ENCODE measurements around the gene HIPK2. TPM values are rescaled to one million over a fixed set of nuclear protein-coding genes. Genes with fewer than 3 reads are reported as not detected.

HIPK2 gene
- polyA plus RNA-seq, 1 donor (not counting 4 experiments of a cell fraction or from before 2014, with no cell fraction given): 5.8 TPM

DNA sequence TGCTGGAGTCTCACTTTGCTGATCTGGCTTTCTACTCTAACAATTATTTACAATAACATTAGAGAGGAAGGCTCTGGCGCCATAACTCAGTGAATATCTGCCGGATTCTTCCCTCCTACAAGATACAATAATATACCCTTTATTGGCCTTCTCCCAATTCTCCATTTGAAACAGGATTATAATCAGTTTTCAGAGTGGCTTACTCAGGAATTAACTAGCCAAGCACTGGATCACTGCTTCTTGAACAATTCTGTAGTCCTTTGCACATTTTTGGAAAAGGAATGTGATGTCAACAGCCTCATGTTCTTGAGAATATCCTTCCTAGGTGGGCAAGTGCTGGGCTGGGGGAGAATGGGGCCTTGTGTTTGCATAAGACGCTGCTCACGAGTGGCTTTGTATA, 125.9 kb downstream of the HIPK2 start:
- peaks cover 44% of the 10 kb centered on the region for H3K4me1 ChIP-seq (ENCODE audit: control insufficient read depth, extremely low read depth, insufficient read depth, low read length)
- no peak overlapping the region for H3K9ac ChIP-seq (ENCODE audit: control insufficient read depth, extremely low read depth, insufficient read depth, low read length)
- DNase-seq (ENCODE audit: low read depth, low spot score) (no peak), FAIRE-seq (no peak)
- TF ChIP-seq, protein P1, sequence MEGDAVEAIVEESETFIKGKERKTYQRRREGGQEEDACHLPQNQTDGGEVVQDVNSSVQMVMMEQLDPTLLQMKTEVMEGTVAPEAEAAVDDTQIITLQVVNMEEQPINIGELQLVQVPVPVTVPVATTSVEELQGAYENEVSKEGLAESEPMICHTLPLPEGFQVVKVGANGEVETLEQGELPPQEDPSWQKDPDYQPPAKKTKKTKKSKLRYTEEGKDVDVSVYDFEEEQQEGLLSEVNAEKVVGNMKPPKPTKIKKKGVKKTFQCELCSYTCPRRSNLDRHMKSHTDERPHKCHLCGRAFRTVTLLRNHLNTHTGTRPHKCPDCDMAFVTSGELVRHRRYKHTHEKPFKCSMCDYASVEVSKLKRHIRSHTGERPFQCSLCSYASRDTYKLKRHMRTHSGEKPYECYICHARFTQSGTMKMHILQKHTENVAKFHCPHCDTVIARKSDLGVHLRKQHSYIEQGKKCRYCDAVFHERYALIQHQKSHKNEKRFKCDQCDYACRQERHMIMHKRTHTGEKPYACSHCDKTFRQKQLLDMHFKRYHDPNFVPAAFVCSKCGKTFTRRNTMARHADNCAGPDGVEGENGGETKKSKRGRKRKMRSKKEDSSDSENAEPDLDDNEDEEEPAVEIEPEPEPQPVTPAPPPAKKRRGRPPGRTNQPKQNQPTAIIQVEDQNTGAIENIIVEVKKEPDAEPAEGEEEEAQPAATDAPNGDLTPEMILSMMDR (optimal IDR thresholded peaks at IDR 0.05 in 1 of 3, IDR thresholded peaks at IDR 0.05 in 1 of 3, conservative IDR thresholded peaks at IDR 0.05 in 1 of 3; ENCODE audit: extremely low read depth in 1 of 3, insufficient read depth in 2 of 3, low read length in 3 of 3): no peak
- no peak for TF ChIP-seq EZH2 (IDR thresholded peaks at IDR 0.05; ENCODE audit: low read length)
- H3K36me3 ChIP-seq (ENCODE audit: control insufficient read depth in 2 of 2, extremely low read depth in 1 of 2, insufficient read depth in 2 of 2, low read length in 2 of 2): no peaks in the 10 kb centered on the region
- no peaks in the 10 kb centered on the region for H4K20me1 ChIP-seq (ENCODE audit: control insufficient read depth, extremely low read depth, insufficient read depth, low read length)
- H3K27me3 ChIP-seq (ENCODE audit: control insufficient read depth, extremely low read depth, insufficient read depth, low read length): no peaks in the 10 kb centered on the region
- dilution Hi-C loops (cut with MboI; ENCODE audit: extremely low pct_ligation_motif_present, low sequenced_read_pairs): no loop called here
- H2AFZ ChIP-seq (ENCODE audit: control insufficient read depth, low read length): no peak overlapping the region
- peaks cover 4% of the 10 kb centered on the region for H3K79me2 ChIP-seq (ENCODE audit: control insufficient read depth, insufficient read depth, low read length)
- H3K4me2 ChIP-seq (ENCODE audit: control insufficient read depth, extremely low read depth, insufficient read depth, low read depth, low read length): no peak overlapping the region
- H3K4me3 ChIP-seq (ENCODE audit: control insufficient read depth in 2 of 3, extremely low read depth in 1 of 3, insufficient read depth in 2 of 3, low read depth in 1 of 3, low read length in 3 of 3): no peak overlapping the region
- no peak overlapping the region for H3K27ac ChIP-seq (ENCODE audit: control insufficient read depth, insufficient read depth, low read length)
- no peaks in the 10 kb centered on the region for H3K9me3 ChIP-seq (ENCODE audit: control insufficient read depth, low read depth, low read length)
- no peaks in the 10 kb centered on the region for H3K9me1 ChIP-seq (ENCODE audit: control insufficient read depth, extremely low read depth, insufficient read depth, low read length)

DNA sequence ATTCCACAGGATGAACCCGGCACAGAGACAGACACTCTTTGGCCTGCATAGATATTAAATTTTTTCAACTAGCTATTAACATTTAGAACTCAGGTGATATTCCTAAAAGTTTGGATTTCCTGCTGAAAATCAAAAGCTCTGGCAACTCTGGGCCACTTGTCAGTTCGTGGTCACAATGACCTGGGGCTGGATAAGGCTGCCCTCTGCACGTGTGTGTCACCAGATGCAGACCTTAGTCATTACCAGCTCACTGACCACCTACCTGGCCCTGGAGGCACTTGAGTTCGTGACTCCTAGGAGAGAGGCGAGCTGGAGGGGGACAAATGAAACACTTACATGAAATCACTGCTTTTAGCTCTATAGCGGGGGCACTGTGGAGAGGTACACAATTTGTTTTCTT, 126.5 kb downstream of the HIPK2 start:
- no peak for FAIRE-seq
- H2AFZ ChIP-seq (ENCODE audit: control insufficient read depth, low read length): no peak overlapping the region
- no peak overlapping the region for H3K9ac ChIP-seq (ENCODE audit: control insufficient read depth, extremely low read depth, insufficient read depth, low read length)
- H3K36me3 ChIP-seq (ENCODE audit: control insufficient read depth in 2 of 2, extremely low read depth in 1 of 2, insufficient read depth in 2 of 2, low read length in 2 of 2): no peaks in the 10 kb centered on the region
- no peak overlapping the region for H3K27ac ChIP-seq (ENCODE audit: control insufficient read depth, insufficient read depth, low read length)
- H3K4me1 ChIP-seq (ENCODE audit: control insufficient read depth, extremely low read depth, insufficient read depth, low read length): peaks cover 38% of the 10 kb centered on the region
- no peak for DNase-seq (ENCODE audit: low read depth, low spot score)
- H4K20me1 ChIP-seq (ENCODE audit: control insufficient read depth, extremely low read depth, insufficient read depth, low read length): no peaks in the 10 kb centered on the region
- H3K9me3 ChIP-seq (ENCODE audit: control insufficient read depth, low read depth, low read length): no peaks in the 10 kb centered on the region
- no peak overlapping the region for H3K4me3 ChIP-seq (ENCODE audit: control insufficient read depth in 2 of 3, extremely low read depth in 1 of 3, insufficient read depth in 2 of 3, low read depth in 1 of 3, low read length in 3 of 3)
- no peaks in the 10 kb centered on the region for H3K27me3 ChIP-seq (ENCODE audit: control insufficient read depth, extremely low read depth, insufficient read depth, low read length)
- dilution Hi-C loops (cut with MboI; ENCODE audit: extremely low pct_ligation_motif_present, low sequenced_read_pairs): no loop called here
- no peaks in the 10 kb centered on the region for H3K9me1 ChIP-seq (ENCODE audit: control insufficient read depth, extremely low read depth, insufficient read depth, low read length)
- H3K4me2 ChIP-seq (ENCODE audit: control insufficient read depth, extremely low read depth, insufficient read depth, low read depth, low read length): no peak overlapping the region
- H3K79me2 ChIP-seq (ENCODE audit: control insufficient read depth, insufficient read depth, low read length): peaks cover 4% of the 10 kb centered on the region
- TF ChIP-seq EZH2 (IDR thresholded peaks at IDR 0.05; ENCODE audit: low read length): no peak

DNA sequence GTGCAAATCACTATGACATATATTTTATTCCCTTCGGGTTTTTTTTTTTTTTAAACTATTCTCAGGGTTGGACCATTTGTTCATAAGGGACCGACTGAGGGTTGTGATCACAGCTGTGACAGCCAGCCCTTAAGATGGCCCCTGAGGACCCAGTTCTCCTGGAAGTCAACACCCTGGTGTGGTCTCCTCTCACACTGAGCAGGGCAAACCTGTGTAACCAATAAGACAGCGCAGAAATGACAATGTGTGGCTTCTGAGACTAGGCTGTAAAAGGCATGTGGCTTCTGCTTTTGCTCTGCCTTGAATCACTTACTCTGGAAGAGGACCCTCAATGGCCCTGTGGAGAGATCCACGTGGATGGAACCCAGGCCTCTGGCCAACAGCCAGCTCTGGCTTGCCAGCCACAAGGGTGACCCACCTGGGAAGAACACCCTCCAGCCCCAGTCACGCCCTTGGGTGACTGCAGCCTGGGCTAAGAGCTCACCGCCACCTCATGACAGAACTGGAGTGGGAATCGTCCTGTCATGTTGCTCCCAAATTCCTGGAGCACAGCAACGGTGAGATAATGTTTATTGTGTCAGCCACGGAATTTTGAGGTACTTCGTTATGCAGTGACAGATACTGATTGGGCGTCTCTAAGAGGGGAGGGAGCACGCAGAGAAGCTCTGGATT, 127.2 kb downstream of the HIPK2 start:
- Histone ChIP-seq H3K9me1 (ENCODE audit: control insufficient read depth, extremely low read depth, insufficient read depth, low read length) (no peaks in the 10 kb centered on the region), H3K4me2 (ENCODE audit: control insufficient read depth, extremely low read depth, insufficient read depth, low read depth, low read length) (no peak overlapping the region), H3K4me3 (ENCODE audit: control insufficient read depth in 2 of 3, extremely low read depth in 1 of 3, insufficient read depth in 2 of 3, low read depth in 1 of 3, low read length in 3 of 3) (no peak overlapping the region), H2AFZ (ENCODE audit: control insufficient read depth, low read length) (no peak overlapping the region), H3K27ac (ENCODE audit: control insufficient read depth, insufficient read depth, low read length) (no peak overlapping the region), H3K9me3 (ENCODE audit: control insufficient read depth, low read depth, low read length) (no peaks in the 10 kb centered on the region), H4K20me1 (ENCODE audit: control insufficient read depth, extremely low read depth, insufficient read depth, low read length) (no peaks in the 10 kb centered on the region), H3K9ac (ENCODE audit: control insufficient read depth, extremely low read depth, insufficient read depth, low read length) (no peak overlapping the region), H3K27me3 (ENCODE audit: control insufficient read depth, extremely low read depth, insufficient read depth, low read length) (no peaks in the 10 kb centered on the region), H3K79me2 (ENCODE audit: control insufficient read depth, insufficient read depth, low read length) (peaks cover 4% of the 10 kb centered on the region), H3K36me3 (ENCODE audit: control insufficient read depth in 2 of 2, extremely low read depth in 1 of 2, insufficient read depth in 2 of 2, low read length in 2 of 2) (peaks cover 0 to under 1% of the 10 kb centered on the region in 2 experiments), H3K4me1 (ENCODE audit: control insufficient read depth, extremely low read depth, insufficient read depth, low read length) (peaks cover 31% of the 10 kb centered on the region)
- dilution Hi-C loops (cut with MboI; ENCODE audit: extremely low pct_ligation_motif_present, low sequenced_read_pairs): no loop called here
- FAIRE-seq (no peak), DNase-seq (ENCODE audit: low read depth, low spot score) (no peak)
- TF ChIP-seq, protein P1 (optimal IDR thresholded peaks at IDR 0.05 in 1 of 3, IDR thresholded peaks at IDR 0.05 in 1 of 3, conservative IDR thresholded peaks at IDR 0.05 in 1 of 3; ENCODE audit: extremely low read depth in 1 of 3, insufficient read depth in 2 of 3, low read length in 3 of 3): no peak
- TF ChIP-seq EZH2 (IDR thresholded peaks at IDR 0.05; ENCODE audit: low read length): no peak
